Mesodermal cell (in vitro differentiated cells): ENCODE measurements around the gene PCDH9.

Experiments
- H3K27ac ChIP-seq: 2 replicates; pipeline ENCODE4 v1.7.0; 2013; ENCODE audit warnings: mild to moderate bottlenecking, low read depth, low read length, moderate library complexity; ENCODE audit not compliant: severe bottlenecking
- H3K36me3 ChIP-seq: 2 replicates; pipeline ENCODE4 v1.7.1; 2013; ENCODE audit warnings: mild to moderate bottlenecking, low read length, moderate library complexity; ENCODE audit not compliant: control insufficient read depth, insufficient read depth
- H3K4me1 ChIP-seq: one replicate; pipeline ENCODE4 v1.7.1; 2013; ENCODE audit warnings: mild to moderate bottlenecking, low read length; ENCODE audit not compliant: insufficient read depth, control insufficient read depth, poor library complexity, severe bottlenecking
- H3K4me3 ChIP-seq: 2 replicates; pipeline ENCODE4 v1.7.0; 2013; ENCODE audit warnings: low read length, control low read depth, mild to moderate bottlenecking; ENCODE audit not compliant: insufficient read depth, poor library complexity, severe bottlenecking; ENCODE audit errors: extremely low read depth
- H3K9me3 ChIP-seq: 2 replicates; pipeline ENCODE4 v1.7.1; 2013; ENCODE audit warnings: mild to moderate bottlenecking, low read length, moderate library complexity; ENCODE audit not compliant: control insufficient read depth
- WGBS, 2 experiments: methylation state at CpG; one replicate each; pipeline ENCODE4 v1.1.5; 2013; ENCODE audit warnings: missing lambda C conversion rate in 2 of 2; ENCODE audit not compliant: insufficient coverage in 2 of 2; 5-methylcytosine and 5-hydroxymethylcytosine counted together

Gene PCDH9

GRCh38 chr13:66826398-66826797 lies 403.7 kb downstream of the PCDH9 start:
- WGBS, 2 experiments = no CpG with 5 or more reads among the region's 1 CpG
- Histone ChIP-seq H3K4me3 (no peak overlapping the region), H3K27ac (no peak overlapping the region), H3K36me3 (no peaks in the 10 kb centered on the region), H3K9me3 (no peaks in the 10 kb centered on the region), H3K4me1 (peaks cover 4% of the 10 kb centered on the region)

- H3K4me1 ChIP-seq = no peaks in the 10 kb centered on the region
- no CpG with 5 or more reads among the region's 1 CpG for WGBS, 2 experiments
- H3K9me3 ChIP-seq = no peaks in the 10 kb centered on the region
- no peak overlapping the region for H3K4me3 ChIP-seq
- H3K27ac ChIP-seq = no peak overlapping the region
- H3K36me3 ChIP-seq = no peaks in the 10 kb centered on the region
Measured at GRCh38 chr13:66821551-66821950, 408.6 kb downstream of the PCDH9 start.

- no peak overlapping the region for H3K27ac ChIP-seq
Measured at GRCh38 chr13:66811455-66811854, 418.7 kb downstream of the PCDH9 start.

GRCh38 chr13:66809485-66809884 lies 420.7 kb downstream of the PCDH9 start:
- no peaks in the 10 kb centered on the region for H3K4me1 ChIP-seq
- H3K9me3 ChIP-seq = no peaks in the 10 kb centered on the region
- no CpG with 5 or more reads among the region's 1 CpG for WGBS, 2 experiments
- H3K36me3 ChIP-seq = no peaks in the 10 kb centered on the region
- no peak overlapping the region for H3K4me3 ChIP-seq
- H3K27ac ChIP-seq = no peak overlapping the region

More at GRCh38 chr13:66811455-66811854, 418.7 kb downstream of the PCDH9 start:
- Histone ChIP-seq H3K9me3 (no peaks in the 10 kb centered on the region), H3K4me3 (no peak overlapping the region), H3K4me1 (no peaks in the 10 kb centered on the region), H3K36me3 (no peaks in the 10 kb centered on the region)

DNA sequence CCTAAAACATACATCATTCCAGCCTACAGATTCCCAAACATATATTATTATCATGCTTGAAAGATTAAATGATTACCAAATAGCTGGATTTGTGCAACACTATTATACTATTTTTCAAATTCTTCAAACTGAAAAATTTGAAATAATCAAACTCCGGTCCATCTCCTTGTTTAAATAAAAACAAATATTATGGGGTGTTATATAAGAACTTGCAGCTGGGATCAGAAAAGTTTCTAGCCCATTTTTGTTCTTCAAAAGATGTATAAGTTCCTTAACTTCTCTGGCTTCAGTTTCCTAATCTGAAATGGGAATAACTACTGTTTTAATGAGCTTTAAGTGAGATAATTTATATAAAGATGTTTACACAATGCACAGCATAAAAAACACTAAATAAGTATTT lies 422.9 kb downstream of the PCDH9 start:
- WGBS, 2 experiments = no CpG with 5 or more reads among the region's 1 CpG
- Histone ChIP-seq H3K9me3 (no peaks in the 10 kb centered on the region), H3K27ac (no peak overlapping the region), H3K36me3 (no peaks in the 10 kb centered on the region), H3K4me3 (no peak overlapping the region), H3K4me1 (peaks cover 5% of the 10 kb centered on the region)

DNA sequence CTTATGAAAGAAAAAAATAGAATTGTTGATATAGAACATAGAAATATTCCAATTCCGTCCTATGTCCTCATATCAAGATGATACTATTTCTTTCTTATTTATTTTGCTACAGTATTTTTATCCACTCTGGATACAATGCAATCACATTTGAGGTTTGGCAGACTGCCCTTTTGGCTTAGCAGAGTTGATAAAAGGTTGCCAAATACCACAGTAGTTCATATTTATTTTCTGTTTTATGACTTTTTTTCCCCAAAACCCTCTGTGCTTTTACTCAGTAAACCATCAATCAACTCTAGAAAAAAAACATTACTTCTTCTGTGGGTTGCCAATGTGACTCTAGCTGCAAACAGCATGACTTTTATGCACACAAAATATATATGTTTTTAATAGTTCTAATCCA lies 424.5 kb downstream of the PCDH9 start:
- no CpG with 5 or more reads among the region's 1 CpG for WGBS, 2 experiments
- no peak overlapping the region for H3K4me3 ChIP-seq
- H3K4me1 ChIP-seq = peaks cover 5% of the 10 kb centered on the region
- H3K27ac ChIP-seq = no peak overlapping the region
- no peaks in the 10 kb centered on the region for H3K36me3 ChIP-seq
- no peaks in the 10 kb centered on the region for H3K9me3 ChIP-seq

GRCh38 chr13:66803808-66804456 lies 426.2 kb downstream of the PCDH9 start:
- 85 to 100% methylated on average over 1 of the region's 1 CpG for WGBS, 2 experiments
- no peaks in the 10 kb centered on the region for H3K36me3 ChIP-seq
- no peaks in the 10 kb centered on the region for H3K9me3 ChIP-seq
- H3K4me1 ChIP-seq = peaks cover 5% of the 10 kb centered on the region
- H3K4me3 ChIP-seq = no peak overlapping the region
- H3K27ac ChIP-seq = no peak overlapping the region

DNA sequence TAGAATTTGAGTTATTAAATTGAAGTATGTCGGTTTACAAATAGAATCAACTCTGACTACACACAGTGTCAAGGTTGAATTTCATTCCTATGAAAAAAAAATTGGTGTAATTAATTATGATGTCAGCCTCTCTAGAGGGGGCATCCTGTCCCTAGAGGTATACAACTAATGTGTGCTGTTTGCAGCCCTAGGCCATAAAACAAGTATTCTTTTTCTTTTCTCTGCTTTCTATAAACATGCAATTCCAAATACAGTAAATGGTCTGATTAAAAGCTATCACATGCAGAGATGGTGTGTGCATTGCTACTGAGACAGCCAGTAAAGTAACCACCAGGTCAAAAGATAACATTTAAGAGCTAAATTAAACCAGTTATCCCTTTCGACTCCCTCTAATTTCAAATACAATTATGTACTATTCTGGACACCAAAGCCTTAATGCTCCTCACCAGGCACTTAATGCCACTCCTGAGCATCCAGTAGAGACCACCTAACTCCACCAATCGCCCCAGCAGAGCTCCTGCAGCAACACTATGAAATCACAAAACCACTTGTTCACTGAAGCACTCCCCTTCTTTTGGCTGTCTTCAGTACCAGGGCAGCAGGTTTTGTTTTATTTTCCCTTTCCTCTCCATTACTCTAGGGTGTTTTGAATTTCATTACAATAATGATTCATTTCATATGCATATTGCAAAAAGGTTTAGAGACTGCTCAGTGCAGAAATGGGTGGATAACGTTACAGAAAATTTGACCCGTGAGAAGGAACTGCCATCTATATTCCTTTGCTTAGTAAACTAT lies 426.9 kb downstream of the PCDH9 start:
- Histone ChIP-seq H3K36me3 (no peaks in the 10 kb centered on the region), H3K4me3 (no peak overlapping the region), H3K9me3 (no peaks in the 10 kb centered on the region), H3K27ac (no peak overlapping the region), H3K4me1 (peaks cover 5% of the 10 kb centered on the region)
- WGBS, 2 experiments = 79 to 89% methylated on average over 1 to 2 of the region's 5 CpGs

DNA sequence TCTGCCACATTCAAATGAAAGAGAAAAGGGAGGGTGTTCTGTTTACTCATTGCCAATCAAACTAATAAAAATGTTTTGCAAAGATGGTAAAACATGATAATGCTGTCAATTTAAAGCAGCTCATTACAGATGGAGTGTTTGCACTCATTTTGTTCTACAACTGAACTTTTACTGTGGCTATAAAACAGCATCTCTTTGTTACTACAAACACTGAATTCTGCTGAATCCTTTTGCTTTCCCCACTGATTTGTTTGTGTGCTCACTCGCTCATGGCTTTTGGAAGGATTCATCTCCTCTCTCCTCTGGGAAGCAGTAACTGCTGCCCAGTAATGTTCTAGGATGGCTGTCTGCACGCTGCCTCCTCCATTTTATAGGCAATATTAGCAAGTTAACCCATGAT lies 434.5 kb downstream of the PCDH9 start:
- H3K36me3 ChIP-seq = no peaks in the 10 kb centered on the region
- 89 to 100% methylated on average over 1 of the region's 2 CpGs for WGBS, 2 experiments

DNA sequence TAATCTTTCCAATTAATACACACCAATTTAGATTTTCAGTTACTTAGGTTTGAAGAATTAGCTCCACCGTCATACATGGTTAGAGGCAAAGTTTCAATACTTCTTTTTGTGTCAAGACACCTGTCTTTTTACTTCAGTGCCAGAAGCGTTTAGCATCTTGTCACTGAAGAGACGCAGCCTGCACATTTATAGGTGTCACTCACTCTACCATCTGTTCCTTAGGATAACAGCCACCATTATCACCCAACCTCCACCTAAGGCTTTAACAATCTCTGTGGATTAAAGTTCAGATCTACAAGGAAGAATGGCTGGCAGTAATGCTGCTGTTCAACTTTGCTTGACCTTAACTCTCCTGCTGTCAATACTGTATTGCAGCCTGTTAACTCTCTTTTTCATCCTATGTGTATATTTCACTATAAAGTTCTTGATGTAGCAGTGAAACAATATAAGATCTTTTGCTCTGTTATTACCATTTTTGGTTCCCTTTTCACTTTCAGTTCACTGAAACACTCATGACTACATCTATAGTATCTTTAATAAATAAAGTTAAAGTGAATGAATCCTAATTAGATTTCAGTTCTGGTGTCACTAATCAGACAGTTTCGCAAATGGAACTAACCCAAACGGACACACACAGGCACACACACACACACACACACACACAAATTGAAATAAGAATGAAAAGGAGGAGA lies 435.6 kb downstream of the PCDH9 start:
- Histone ChIP-seq H3K9me3 (no peaks in the 10 kb centered on the region), H3K4me3 (no peak overlapping the region), H3K36me3 (no peaks in the 10 kb centered on the region), H3K27ac (no peak overlapping the region), H3K4me1 (no peaks in the 10 kb centered on the region)
- 87 to 97% methylated on average over 2 of the region's 5 CpGs for WGBS, 2 experiments

More for the DNA sequence above, 434.5 kb downstream of the PCDH9 start:
- Histone ChIP-seq H3K9me3 (no peaks in the 10 kb centered on the region), H3K27ac (no peak overlapping the region), H3K4me3 (no peak overlapping the region), H3K4me1 (no peaks in the 10 kb centered on the region)

GRCh38 chr13:66790861-66791260 lies 439.3 kb downstream of the PCDH9 start:
- Histone ChIP-seq H3K36me3 (no peaks in the 10 kb centered on the region), H3K27ac (no peak overlapping the region), H3K4me3 (no peak overlapping the region), H3K9me3 (no peaks in the 10 kb centered on the region), H3K4me1 (no peaks in the 10 kb centered on the region)
- WGBS, 2 experiments = no CpG with 5 or more reads among the region's 2 CpGs
